DMS114 treated with DMSO at 0.1 percent for 48 hours (cell line): ENCODE data around the gene RGL1.

Experiments used
- DNase-seq: peaks from one replicate; lab custom pipeline; 2025; ENCODE audit not compliant: unreplicated experiment; lab: John Stamatoyannopoulos, UW

RGL1 gene

DNA sequence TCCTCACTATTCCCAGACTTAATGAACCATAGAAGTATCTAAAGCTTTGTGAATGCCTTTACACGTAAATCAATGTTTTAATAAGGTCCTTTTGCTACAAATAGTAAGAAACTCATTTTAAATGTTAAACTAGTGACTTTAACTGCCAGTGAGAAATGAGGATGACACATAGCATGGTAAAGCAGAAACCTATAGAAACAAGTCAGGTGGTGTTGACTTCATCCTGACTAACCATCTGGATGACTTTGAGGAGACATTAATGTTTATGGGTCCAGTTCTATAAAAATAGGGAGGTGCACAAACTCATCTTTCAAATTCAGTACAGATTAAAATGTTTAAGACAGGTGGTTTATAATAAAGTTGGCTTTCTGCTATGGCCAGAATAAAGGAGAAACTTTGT is 147.2 kb downstream of the RGL1 start:
- DNase-seq = no peak

DNA sequence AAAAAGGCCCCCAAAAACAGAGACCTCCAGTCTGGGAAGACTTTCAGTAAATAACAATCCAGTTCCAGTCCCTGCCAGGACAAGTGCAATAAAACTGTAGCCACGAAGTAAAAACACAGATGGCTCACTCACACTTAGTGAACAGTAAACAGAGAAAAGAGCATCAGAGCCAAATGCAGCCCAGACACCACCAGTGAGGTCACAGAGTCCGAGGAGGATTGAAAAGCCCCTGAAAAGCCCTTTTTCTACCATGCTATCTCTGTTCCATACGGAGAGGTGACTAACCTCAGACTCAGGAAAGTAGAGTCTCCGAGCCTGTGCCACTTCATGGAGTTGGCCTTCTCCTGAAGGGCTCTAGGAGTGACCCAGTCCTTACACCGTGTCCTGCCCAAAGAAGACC is 148.1 kb downstream of the RGL1 start:
- no peak for DNase-seq

DNA sequence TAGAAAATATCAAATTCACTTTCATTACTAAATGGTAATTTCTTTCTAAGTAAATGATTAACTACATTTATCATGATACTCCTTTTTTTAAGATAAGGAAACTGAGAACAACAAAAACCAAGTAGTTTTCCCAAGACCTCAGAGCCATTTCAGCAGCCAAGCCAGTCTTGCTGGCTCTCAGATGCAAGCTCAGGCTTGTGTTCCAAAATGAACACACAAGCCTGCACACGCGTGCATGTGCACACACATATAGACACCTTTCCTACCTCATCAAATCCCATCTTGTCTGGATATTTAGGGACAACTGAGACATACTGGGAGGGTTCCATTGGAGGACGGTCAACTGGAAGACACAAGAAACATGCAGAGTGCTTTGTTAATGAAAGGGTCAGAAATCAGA is 149.6 kb downstream of the RGL1 start:
- no peak for DNase-seq

- no peak for DNase-seq
Measured at GRCh38 chr1:183956559-183957188, 151.8 kb downstream of the RGL1 start.

DNA sequence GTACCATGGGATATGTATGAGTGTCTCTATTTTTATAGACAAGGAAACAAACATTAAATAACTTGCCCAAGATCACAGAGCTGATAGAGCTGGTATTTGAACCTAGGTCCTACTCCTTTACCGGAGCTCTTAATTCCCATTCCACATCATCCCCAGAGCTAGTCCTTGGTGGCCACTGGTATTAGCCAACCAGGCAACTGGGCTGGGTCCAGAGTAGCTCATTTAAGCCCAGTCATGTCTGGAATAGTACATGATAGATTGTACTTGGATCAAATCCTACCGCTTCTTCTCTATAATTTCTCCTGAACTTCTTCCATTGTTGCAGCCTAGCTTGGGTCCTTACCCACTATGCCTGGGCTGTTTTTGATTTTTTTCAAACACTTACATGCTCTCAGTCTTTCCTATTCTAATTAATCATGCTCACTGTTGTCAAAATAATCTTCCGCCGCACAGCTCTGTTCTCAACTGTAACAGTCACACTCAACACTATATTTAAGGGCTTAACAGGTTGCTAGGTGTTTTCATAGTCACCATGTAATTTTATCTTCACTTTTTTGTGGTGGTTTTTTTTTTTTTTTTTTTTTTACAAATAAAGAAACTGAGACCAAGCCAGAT is 152.4 kb downstream of the RGL1 start:
- no peak for DNase-seq

DNA sequence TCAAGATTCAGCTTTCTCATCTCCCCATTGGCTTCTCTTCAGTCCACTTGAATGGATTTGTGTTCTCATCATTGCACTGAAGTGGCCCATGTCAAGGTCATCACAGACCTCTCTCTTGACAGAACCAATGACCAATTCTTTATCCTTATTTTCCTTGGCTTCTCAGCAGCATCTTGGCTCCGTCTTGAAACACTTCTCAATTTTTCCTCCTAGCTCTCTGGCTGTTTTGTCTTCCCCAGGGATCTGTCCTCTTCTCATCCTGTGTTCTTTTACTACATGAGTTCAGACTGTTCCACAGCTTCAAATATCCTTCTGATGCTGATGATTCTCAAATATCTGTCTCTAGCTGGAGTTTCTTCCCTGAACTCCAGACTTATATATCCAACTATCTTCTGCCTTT is 154.0 kb downstream of the RGL1 start:
- DNase-seq = no peak

DNA sequence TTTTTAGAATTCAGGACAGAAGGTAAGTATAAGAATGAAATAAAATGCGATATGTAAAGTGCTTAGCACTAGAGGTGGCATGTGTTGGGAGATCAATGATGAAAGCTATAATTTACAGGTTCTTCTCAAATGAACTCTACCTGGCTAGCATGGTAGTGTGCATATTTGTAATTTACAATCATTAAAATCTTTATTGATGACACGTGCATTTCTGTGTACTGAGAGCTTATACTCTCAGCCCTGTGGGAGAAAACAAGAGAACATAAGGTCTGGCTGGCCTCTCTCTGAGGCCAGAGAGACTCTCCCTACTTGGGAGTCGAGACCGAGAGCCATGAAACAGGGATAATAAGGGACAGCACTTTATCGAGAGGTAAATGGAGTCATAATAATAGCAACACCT is 156.2 kb downstream of the RGL1 start:
- no peak for DNase-seq

- no peak for DNase-seq
Measured at GRCh38 chr1:183962903-183963302, 158.0 kb downstream of the RGL1 start.

GRCh38 chr1:183965726-183966125 is 160.8 kb downstream of the RGL1 start:
- no peak for DNase-seq

- DNase-seq = no peak
Measured at GRCh38 chr1:183966487-183966886, 161.6 kb downstream of the RGL1 start.

DNA sequence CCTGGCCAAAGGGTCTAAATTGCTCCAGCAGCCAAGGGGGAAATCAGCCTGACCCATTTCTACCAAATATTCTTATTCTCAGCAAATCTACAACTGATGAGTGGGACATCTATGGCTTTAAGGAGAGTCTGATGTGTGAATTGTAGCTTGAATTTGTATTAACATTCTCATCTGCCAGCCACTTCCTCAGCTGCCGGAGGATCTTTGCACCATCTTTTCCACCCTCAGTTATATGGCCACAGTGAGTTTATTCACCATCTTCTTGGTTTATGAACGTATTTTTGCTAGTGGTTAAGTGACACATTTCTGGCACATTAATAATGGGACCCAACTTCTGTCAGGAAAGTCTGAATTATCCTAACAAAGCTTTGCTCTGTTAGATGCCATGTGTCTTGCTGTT is 163.0 kb downstream of the RGL1 start:
- no peak for DNase-seq

DNA sequence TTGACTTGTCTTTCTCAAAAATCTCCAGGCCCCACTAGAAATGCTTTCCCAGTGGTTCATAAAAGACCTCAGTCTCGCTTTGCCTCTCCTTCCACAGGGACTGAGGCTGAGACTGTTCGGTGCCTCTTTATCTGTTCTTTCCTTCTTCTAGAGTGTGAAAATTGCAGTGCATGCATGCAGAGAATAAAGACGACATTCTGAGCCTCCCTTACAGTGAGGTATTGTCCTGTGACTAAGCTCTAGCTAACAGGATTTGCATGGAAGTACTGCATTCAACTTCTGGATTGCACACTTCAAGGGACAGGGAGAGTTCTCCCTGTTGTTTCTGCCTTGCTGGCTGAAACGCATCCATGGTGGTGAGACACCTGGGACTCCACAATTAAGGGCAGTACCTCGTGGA is 163.5 kb downstream of the RGL1 start:
- no peak for DNase-seq

- no peak for DNase-seq
Measured at GRCh38 chr1:183970516-183971300, 165.8 kb downstream of the RGL1 start.

- DNase-seq = no peak
Measured at GRCh38 chr1:183975651-183976050, 170.7 kb downstream of the RGL1 start.

GRCh38 chr1:183977717-183978116 is 172.8 kb downstream of the RGL1 start:
- DNase-seq = no peak
